Hematopoietic multipotent progenitor cell treated with erythropoietin and hydrocortisone succinate and interleukin-3 and kit ligand, for 6 days (in vitro differentiated cells): ENCODE measurements around the gene GFPT2.
A peak's percentile ranks its signal among the peaks of the same experiment; 100 is the strongest.

Experiments
- DNase-seq: peaks from one replicate; pipeline ENCODE4 v3.0.0-alpha.2; 2015

The GFPT2 gene

DNA sequence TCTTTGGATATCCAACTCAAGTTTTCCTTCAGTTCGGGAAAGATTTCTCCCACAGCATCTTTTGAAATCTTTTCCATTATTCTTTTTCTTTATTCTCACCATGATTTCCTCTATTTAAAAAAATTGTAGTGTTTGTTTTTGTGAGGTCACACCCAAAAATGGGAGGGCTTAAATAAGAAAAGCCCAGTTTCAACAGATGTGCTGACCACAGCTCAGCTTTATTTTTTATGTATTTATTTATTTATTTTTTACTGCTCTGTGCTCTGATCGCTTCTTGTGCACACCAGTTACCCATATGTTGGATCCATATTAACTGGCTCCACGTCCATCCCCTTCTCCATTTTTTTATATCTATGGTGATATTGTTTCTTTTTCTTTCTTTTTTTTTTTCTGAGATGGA is 20.3 kb downstream of the GFPT2 start:
- no peak for DNase-seq

DNA sequence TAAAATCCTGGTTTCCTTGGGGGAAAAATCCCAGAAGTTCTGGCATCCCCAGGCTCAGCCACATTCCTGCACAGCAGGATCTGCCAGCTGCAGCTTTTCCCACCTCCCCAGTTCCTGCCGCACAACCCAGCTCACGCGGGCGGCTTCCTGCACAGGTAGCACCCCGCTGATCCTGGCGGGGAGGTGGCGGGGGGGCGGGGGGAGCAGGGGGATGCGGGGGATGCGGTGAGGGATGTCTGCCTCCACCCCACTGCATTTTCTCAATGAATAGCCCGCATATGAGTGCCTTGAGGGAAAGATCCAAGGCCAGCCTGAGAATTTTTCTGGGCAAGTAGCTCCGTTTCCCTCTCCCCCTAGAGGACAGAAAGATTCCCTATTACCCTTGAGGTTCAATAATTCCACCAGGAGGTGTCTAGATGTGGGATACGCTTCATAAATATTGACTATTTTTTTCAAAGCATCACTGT is 21.1 kb downstream of the GFPT2 start:
- no peak for DNase-seq

DNA sequence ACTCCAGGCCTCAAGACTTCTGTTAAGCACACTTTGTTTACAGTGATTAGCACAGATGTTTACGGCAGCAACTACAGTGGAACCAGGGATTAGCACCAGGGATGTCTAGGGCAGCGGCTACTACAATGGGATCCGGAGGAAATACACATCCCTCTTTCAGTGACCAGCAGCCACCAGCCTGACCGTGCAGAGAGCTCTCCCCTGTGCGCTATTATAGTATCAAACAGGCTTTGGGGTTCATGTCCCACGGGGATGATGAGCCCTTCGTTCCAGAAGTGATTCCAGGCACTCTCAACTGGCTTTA is 21.5 kb downstream of the GFPT2 start:
- no peak for DNase-seq

DNA sequence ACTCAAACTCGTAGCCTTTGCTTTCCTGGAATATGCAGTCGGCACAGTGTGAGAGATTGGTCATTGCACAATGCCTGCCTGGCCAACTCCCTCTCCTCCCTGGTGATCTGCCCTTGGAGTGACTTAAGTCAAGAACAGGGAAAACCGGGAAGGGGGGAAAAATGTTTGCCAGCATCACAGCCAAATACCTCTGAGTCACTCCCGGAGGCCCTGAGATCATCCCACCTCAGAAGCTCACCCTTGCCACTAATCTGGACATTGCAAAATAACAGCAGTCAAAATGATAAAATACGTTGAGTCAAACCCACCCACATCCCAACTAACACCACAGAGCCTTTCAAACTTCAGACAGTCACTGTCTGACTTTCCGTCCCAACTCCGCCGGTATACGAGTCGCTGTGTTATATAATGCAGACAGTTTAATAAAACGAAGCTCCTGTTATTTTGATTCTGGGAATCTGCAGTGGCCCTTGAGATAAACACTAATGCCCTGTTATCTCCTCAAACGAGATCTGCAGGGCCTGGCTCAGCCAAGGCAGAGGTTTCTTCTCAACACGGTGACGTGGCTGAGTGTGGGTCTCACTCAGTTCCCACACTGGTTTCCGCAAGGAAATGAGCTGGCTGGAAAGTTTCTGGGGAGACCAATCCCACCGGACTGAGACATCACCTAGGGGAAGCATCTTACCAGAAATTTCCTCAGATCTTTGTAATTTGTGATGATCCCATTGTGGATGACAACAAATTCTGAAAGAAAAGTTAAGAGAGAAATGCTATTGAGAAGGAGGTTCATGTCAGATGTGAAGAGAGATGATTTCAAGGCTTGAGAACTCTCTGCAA is 22.1 kb downstream of the GFPT2 start:
- peak; percentile 25 for DNase-seq

DNA sequence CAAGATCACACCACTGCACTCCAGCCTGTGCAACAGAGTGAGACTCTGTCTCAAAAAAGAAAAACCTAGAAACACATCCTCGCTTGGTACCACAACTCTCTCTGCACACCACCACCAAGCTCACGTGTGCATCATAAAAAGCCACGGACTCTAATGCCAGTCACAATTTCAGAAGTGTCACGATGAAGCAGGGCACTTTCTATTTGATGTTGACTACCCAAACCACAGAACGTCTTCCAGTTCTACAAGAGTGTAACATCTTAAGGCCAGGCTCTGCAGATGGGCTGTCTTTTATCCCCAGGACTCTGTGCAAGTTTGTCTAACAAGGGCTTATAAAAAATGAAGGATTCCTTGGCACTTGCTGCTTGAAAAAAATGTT is 22.9 kb downstream of the GFPT2 start:
- no peak for DNase-seq

DNA sequence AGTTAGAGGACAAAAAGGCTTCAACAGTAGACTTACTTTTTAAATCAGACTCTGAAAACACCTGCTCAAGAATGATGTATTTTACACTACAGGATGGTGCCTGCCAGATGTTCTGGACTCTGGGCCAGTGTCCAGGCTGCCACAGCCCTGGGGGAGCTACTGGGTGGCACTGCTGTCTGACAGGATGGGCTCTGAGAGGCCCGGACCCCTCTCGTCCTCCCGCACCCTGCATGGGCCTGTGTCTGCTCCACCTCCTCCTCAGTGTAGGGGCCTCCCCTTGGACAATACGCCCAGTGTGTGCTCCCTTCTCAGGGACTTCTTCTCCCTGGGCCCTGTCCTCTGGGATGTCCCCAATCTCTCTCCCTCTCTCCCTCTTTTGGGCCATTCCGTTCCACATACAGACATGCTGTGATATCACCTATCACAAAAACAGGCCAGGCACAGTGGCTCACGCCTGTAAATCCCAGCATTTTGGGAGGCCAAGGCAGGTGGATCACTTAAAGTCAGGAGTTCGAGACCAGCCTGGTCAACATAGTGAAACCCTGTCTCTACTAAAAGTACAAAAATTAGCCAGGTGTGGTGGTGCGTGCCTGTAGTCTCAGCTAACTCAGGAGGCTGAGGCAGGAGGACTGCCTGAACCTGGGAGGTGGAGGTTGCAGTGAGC is 23.4 kb downstream of the GFPT2 start:
- DNase-seq: no peak

DNA sequence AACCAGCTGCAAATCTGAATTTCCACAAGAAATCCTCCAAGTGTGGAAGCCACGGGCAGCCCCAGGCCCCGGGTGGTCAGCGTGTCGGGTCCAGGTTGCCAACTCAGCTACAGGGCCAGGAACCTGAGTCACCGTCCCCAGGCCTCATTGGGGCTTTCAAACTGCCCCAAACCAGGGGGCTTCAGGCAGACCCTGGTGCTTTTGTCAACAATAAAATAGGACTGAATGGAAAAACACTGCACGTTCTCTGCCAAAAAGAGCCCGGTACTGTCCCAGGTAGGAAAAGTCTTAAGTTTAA is 24.0 kb downstream of the GFPT2 start:
- no peak for DNase-seq

DNA sequence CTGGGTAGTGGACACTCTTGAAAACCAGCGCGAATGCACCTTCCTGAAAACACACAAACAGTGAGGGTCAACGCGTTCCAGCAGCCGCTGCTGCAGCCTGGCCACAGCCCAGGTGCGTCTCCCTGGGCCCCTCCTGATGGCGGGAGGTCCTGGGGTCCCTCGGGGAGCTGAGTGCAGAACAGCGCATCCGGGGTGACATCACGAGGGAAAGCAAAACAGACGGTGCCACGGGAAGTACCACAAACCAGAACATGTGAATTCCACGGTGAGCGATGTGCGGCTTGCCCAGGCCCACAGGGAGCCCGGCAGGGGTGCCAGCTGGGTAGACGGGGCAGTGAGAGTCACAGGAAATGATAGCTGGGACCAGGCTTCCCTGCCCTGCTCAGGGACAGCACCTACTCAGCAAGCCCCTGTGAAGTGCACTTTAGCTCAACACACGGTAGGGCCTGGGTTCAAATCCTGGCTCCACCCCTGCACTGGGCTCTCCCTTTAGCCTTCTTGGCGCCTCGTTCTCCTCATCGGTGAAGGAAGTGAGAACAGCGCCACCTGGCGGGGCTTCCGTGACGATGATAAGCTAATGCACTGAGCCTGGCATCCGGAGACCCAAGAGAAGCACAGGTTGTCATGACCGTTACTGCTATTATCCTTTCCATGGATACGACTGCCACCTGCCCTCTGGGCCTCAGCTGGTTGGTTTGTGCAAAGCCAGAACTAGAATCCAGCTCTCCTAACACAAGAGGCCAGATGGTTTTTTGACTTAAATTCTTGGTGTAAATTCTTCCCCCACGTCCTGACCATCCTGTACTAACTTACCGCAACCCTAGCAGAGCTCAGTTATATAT is 24.6 kb downstream of the GFPT2 start:
- DNase-seq: peak; percentile 94

DNA sequence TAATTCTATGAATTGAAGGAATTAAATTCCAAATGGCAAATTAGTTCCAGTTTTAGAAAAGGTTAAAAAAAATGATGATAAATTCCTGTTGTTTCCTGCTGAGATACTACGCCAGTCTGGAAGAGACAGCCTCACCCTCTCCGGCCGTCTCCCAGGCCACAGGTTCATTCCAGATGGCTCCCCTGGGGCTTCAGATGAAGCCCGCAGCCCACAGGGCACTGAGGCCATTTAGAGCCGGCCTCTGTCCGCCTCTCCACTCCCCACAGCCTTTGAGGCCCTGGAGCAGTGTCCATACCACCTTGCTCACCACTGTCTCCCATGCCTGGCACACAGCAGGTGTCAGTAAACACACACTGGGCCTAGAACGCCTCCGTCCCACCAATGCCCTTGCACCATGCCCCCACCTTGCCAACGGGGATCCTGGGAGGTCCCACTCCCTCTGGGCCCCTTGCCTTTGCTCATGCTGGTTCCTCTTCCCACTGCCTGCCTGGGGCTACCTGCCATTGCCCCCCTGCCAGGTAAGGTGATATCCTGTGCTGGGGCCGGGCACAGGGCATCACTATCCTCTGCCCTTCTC is 26.1 kb downstream of the GFPT2 start:
- no peak for DNase-seq

DNA sequence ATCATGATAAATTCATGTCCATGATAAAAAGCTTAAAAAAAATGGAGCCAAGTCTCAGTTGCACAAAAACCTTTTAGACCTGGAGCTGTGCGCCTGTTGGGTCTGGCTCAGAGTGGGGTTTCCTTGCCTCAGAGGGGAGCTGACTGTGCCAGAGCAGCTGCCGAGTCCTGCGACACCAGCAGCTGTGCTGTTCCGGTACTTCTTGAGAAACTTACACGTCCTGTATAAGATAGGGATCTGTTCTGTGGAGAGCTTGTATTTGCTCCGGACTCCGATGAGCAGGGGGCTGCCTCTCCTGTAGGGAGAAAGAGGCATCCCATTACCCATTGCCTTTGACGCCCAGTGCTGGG is 28.6 kb downstream of the GFPT2 start:
- no peak for DNase-seq

DNA sequence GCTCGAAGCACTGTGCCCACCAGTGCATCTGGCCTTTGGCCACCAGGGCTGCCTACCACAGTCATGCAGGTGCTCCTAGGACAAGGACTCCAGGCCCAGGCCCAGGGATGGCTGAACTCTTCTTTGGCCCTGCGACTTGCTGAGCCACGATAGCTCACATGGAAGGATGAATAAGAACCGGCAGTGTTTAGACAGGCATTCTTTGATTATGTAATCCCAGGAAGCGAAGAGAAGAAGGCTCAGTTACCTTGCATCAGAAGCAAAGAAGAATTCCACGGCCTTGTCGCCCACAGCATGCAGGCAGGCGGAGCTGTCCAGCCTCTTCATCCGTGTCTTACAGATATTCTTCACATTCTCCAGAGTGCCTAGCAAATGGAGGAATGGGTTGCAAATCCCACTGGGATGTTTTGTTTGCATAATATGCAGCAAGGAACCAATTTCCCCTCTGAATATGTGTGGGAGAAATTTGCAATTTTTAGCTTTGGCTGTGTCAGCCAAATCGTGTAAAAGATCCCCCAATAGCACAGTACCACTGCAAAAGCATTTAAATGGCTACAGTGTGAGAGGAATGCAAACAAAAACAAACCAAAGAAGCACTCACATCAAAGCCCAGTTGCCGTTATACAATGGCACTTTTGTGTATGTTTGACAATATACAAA is 29.1 kb downstream of the GFPT2 start:
- no peak for DNase-seq

DNA sequence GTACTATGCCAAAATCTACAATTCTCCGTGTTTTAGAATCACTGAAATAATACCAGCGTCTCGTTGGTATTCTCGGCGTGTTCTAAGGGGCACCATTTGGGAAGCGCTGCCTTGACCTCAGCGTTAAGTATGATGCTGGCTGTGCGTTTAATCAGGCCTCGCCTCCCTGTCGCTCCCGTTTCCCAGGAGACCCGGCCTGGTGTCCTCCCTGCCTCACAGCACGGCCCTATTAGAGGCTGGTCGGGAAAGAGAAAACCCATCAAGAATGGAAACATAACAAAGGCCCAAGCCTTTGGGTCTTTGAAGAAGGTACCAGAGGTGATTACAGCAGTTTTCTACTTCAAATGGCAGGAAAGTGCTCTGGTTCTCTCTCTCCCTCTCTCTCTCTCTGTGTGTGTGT is 30.0 kb downstream of the GFPT2 start:
- no peak for DNase-seq

DNA sequence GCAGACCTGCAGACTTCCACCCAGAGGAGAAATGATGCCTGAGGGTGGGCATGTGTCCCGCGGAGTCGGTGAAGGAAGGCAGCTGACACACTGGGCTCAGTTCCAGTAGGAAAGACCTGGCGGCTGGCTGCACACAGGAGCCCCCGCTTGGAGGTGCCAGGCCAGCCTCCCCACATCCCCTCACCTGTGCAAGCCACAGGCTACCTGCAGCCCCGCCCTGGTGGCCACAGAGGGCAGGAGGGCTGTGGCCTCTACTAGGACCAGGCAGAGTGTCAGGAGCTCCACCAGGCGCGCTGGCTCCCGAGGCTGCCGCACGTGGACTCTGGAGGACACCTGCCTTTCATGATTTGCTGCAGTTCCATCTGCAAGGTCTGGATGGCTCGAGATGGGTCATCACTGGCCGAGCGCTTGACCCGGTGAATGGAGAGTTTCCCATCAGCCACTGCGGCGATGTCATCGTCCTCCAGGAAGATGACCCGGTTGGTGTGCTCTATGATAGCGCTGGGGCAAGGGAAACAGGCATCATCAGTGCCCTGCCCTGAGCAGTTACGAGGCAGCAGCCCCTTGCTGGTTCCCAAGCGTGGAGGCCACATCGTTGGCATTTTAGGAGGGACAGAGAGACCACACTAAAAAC is 34.6 kb downstream of the GFPT2 start:
- no peak for DNase-seq

DNA sequence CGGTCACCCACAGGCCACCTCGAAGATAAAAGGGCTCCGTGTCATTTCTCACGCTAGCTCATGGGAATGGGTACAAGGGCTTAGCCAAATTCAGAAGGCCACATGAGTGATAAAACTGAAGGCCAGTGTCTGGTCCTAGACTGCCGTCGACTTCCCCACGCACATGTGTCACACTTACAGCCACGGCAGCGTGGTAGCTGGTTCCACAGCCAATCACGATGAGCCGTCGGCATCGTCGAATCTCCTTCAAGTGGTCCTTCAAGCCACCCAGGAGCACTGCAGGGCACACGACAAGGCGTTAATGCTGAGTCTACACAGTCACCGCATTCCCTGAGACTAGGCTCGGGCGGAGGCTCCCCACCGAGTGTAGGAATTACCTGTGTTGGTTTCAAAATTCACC is 36.5 kb downstream of the GFPT2 start:
- no peak for DNase-seq

DNA sequence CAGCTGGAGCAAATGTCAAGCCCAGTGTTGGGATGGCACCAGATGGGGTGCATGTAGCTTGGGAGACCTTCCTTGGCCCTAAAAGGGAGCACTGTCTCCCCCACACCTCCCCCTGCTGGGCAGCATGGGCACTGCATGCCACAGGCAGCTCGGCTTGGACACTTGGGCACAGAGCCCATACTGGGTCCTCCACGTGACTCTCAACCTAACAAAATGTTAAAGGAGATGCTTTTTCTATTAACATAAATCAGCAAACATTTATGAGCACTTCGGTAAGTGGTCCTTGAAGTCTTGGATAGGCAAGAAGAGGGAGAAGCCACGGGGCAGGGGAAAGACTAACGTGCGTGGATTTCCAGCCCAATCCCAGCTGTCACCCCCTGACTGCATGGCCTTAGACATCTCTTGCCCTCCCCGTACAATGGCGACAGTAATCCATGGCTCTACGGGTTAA is 37.3 kb downstream of the GFPT2 start:
- peak; percentile 74 for DNase-seq

DNA sequence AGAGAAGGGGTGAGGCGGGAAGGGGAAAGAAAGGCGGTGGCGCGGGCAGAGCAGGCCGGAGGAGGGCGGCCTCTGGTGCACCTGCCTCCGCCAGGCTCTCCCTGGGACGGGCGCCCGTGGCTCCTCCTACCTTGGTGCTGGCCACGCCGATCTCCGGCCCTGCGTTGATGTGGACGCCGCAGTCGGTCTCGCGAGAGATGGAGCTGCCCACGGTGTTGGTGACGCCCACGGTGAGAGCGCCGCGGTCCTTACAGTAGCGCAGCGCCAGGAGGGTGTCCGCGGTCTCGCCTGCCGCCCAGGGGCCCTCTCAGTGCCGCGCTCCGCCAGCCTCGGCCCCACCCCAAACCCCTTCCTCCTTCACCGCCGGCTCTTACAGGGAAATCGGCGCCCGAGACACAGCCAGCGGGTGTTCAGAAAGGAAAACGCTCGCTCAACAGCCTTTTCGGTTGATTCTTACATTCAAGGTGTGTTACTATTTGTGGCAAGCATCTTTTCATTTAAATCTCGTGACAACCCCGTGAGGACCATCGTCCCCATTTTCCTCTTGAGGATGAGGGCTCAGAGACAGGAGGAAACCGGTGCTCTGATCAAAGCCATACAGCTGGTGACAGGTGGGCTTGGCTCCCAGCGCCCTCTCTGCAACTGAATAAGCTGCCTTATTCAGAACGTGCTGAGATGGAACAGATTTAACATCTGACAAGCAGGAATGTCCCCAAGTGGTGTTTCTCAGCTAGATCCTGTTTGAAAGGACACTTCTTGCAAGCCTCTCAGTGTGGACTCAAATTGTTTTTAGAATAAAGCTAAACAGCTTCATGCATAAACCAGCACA is 39.2 kb downstream of the GFPT2 start:
- DNase-seq: peak; percentile 78

DNA sequence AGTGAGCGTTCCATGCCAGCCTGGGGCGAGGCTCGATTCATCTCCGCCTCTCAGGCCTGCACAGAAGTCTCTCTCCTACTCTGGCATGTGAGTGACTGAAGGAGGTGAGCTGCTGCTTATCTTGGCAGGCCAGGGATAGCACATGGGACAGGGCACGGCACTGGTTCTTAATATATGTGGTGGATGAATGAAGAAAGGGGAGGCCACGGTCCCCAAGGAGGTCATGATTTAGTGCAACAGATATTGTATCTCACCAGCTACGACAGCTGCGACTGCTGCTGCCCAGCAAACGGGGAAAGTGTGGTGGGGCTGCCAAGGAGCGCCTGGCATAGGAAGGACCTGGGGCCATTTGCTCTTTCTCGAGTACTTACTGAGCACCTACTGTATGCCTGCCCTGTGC is 41.9 kb downstream of the GFPT2 start:
- DNase-seq: peak; percentile 72

DNA sequence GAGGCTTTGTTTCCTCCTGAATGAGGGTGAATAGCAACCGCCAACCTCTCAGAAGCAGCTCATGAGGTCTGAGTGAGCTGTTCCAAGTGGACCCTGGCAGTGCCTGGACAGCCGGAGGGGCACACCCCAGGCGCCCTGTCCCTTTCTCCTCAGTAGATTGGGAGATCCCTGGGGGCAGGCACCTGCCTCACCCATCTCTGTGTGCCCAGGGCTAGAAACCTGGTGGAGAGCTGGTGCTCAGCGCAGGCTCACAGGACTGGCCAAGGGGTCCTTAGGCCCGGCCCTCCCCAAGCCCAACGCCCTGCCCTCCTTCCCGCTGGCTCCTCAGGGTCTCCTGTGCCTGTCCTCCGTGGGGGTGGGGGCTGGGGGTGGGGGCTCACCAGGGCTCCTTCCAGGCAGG is 46.3 kb downstream of the GFPT2 start:
- no peak for DNase-seq

DNA sequence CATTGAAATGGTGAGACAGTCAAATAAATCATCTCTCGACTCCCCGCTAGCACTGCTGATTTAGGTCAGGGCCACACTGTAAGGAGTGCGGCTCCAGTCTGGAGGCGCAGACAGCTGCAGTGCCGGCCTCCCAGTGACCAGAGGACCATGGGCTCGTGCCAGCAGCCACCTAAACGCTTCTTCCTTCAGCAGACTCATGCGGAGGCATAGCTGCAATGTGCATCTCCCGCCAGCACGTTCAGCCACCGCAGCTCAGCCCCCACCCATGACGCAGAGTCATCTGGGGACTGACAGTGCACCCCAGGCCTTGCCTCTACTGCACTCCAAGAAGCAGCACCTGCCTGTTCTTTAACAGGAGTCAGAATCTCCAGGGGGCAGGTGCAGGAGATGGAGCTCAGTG is 47.7 kb downstream of the GFPT2 start:
- no peak for DNase-seq

DNA sequence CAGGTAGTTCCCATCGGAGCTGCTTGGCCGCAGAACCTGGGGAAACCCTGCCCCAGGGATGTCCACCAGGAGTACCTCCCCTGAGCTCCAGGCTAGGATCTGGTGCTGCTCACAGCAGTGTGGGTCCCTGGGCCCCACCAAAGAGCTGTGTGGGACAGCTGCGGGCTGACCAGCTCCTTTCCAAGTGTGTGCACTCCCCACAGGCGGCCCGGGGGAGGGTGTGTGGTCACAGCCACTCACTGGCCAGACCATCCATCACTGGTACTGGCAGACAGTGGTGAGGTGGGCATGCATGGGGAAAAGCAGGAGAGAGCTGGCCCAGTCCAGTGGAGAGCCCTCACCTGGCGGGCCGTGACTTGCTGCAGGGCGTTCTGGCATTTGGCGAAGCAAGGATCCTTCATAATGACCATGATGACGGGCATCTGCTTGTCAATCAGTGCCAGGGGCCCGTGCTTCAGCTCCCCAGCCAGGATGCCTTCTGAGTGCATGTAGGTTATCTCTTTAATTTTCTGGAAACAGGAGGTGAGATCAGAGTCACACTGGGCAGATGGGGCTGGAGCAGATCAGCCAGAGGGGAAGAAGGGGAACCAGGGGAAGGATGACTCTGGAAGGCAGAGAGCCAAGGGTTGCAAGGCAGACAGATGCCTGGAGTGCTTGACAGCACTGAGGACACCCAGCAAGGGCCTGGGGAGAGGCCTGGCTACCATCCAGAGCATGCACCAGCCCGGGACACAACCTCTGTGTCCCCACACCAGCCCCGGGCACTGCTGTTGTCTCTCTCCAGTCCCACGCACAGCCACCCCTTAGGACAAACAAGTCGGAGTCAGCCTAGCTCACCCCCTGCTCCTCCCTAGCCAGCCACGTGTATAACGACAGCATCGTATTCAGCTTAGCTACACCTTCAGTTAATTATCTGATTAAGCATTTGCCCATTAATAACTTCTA is 48.4 kb downstream of the GFPT2 start:
- no peak for DNase-seq

DNA sequence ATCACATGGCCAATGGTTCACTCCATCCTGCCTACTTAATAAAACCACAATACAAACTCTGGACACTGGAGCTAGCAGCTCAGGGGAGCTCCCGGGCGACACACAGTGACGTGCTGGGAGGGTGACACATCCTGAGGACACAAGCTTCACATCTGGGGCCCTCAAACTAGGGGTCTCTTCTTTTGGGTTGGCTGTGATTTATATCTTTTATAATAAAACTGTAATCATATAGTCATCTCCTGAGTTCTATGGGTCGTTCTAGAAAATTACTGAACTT is 49.2 kb downstream of the GFPT2 start:
- no peak for DNase-seq
